Thoracic aorta (tissue), 2 donors: ENCODE measurements around the gene PLCH1. TPM values are rescaled to one million over a fixed set of nuclear protein-coding genes. Genes with fewer than 3 reads are reported as not detected.

Experiments
- ATAC-seq: fragments of 150-250 bp; one replicate; pipeline ENCODE4 v1.8.0; 2017; ENCODE audit warnings: low read depth; ENCODE audit not compliant: insufficient number of reproducible peaks, low FRiP score
- DNase-seq: peaks from one replicate; pipeline ENCODE4 v3.0.0-alpha.2; 2020; ENCODE audit warnings: low spot score
- H3K27ac ChIP-seq, 2 donors: fragments of 200-600 bp; sonication (generic); 1 replicate in 1 of 2; 2 replicates in 1 of 2; pipeline ENCODE4 v1.5.1; 2016; ENCODE audit warnings: mild to moderate bottlenecking in 2 of 2, moderate library complexity in 2 of 2
- H3K27me3 ChIP-seq: fragments of 200-600 bp; sonication (generic); replicated peaks from 2 replicates; pipeline ENCODE4 v1.6.0; 2016; ENCODE audit warnings: mild to moderate bottlenecking; ENCODE audit not compliant: insufficient read depth
- H3K36me3 ChIP-seq: fragments of 200-600 bp; sonication (generic); one replicate; pipeline ENCODE4 v1.5.1; 2016
- H3K4me1 ChIP-seq, 2 donors: fragments of 200-600 bp; sonication (generic); 1 replicate in 1 of 2; 2 replicates in 1 of 2; pipeline versions ENCODE4 v1.5.1 to v1.6.0; 2016; ENCODE audit warnings: low read depth in 2 of 2, mild to moderate bottlenecking in 1 of 2; ENCODE audit not compliant: control insufficient read depth in 1 of 2
- H3K4me3 ChIP-seq: fragments of 200-600 bp; sonication (generic); 2 replicates; pipeline ENCODE4 v1.5.1; 2016; ENCODE audit warnings: mild to moderate bottlenecking
- H3K9me3 ChIP-seq: fragments of 200-600 bp; sonication (generic); 2 replicates; pipeline ENCODE4 v1.5.1; 2016
- CTCF ChIP-seq: fragments of 200-600 bp; sonication (generic); IDR thresholded peaks from one replicate; pipeline ENCODE4 v1.5.1; 2019; ENCODE audit warnings: antibody characterized with exemption
- total RNA-seq, 2 donors: library from RNA; depleted of rRNA; stranded (reverse); fragments of >200 nt; gene quantifications; one replicate each; pipeline versions ENCODE4 v1.1.0 to v1.2.3, GENCODE V29; 2016

PLCH1 gene
- total RNA-seq, 2 donors from 2014 or later = 0.28 TPM; not detected in 1

GRCh38 chr3:155596615-155597014 is 148.3 kb downstream of the PLCH1 start:
- TF ChIP-seq CTCF = no peak
- no peak for DNase-seq

GRCh38 chr3:155595371-155595770 is 149.5 kb downstream of the PLCH1 start:
- ATAC-seq = no peak
- no peak for TF ChIP-seq CTCF
- Histone ChIP-seq H3K27ac (no peak overlapping the region), H3K9me3 (no peaks in the 10 kb centered on the region), H3K27me3 (no peaks in the 10 kb centered on the region), H3K36me3 (no peaks in the 10 kb centered on the region), H3K4me1 (no peaks in the 10 kb centered on the region), H3K4me3 (no peak overlapping the region)
- no peak for DNase-seq

More at GRCh38 chr3:155596615-155597014, 148.3 kb downstream of the PLCH1 start:
- no peaks in the 10 kb centered on the region for H3K4me1 ChIP-seq
- no peaks in the 10 kb centered on the region for H3K9me3 ChIP-seq
- no peaks in the 10 kb centered on the region for H3K36me3 ChIP-seq
- no peak for ATAC-seq
- no peak overlapping the region for H3K27ac ChIP-seq
- no peak overlapping the region for H3K4me3 ChIP-seq
- no peaks in the 10 kb centered on the region for H3K27me3 ChIP-seq

GRCh38 chr3:155594526-155595187 is 150.2 kb downstream of the PLCH1 start:
- Histone ChIP-seq H3K27ac (no peak overlapping the region), H3K36me3 (no peaks in the 10 kb centered on the region), H3K4me1 (no peaks in the 10 kb centered on the region), H3K27me3 (no peaks in the 10 kb centered on the region), H3K4me3 (no peak overlapping the region), H3K9me3 (no peaks in the 10 kb centered on the region)
- ATAC-seq (no peak), DNase-seq (no peak)
- TF ChIP-seq CTCF = no peak

GRCh38 chr3:155587581-155587980 is 157.3 kb downstream of the PLCH1 start:
- Histone ChIP-seq H3K9me3 (no peaks in the 10 kb centered on the region), H3K4me1 (no peaks in the 10 kb centered on the region), H3K27ac (no peak overlapping the region), H3K36me3 (no peaks in the 10 kb centered on the region), H3K4me3 (no peak overlapping the region), H3K27me3 (no peaks in the 10 kb centered on the region)
- TF ChIP-seq CTCF = no peak
- no peak for DNase-seq
- ATAC-seq = no peak

GRCh38 chr3:155585384-155585783 is 159.5 kb downstream of the PLCH1 start:
- TF ChIP-seq CTCF = no peak
- Histone ChIP-seq H3K27me3 (no peaks in the 10 kb centered on the region), H3K4me1 (no peaks in the 10 kb centered on the region), H3K9me3 (no peaks in the 10 kb centered on the region), H3K36me3 (no peaks in the 10 kb centered on the region), H3K4me3 (no peak overlapping the region), H3K27ac (no peak overlapping the region)
- ATAC-seq = no peak
- no peak for DNase-seq
